Adipose tissue (tissue), 3 donors: ENCODE results near the gene FSCN2. TPM values are rescaled to one million over a fixed set of nuclear protein-coding genes. Genes with fewer than 3 reads are reported as not detected.
"Not testable (repeated sequence)": the region's sequence is repeated elsewhere in the genome, so short reads cannot be mapped to it uniquely, and the experiment has no call there.

ENCODE experiments used
- H3K27ac ChIP-seq: one replicate; pipeline ENCODE4 v1.5.1; 2013; ENCODE audit warnings: low read depth, low read length
- WGBS, 3 donors: extraction: QIAGEN DNeasy Blood & Tissue Kit; methylation state at CpG; one replicate each; pipeline ENCODE4 v1.1.7; 2013; 5-methylcytosine and 5-hydroxymethylcytosine counted together
- polyA plus RNA-seq, 3 donors: library from polyadenylated mRNA; stranded (reverse); fragments of 200-250 nt; gene quantifications; one replicate each; pipeline ENCODE4 v1.2.3, GENCODE V29; 2013
- donor health status: healthy with polysubstance abuse.
- donor health status: Bipolar disorder and iron deficiency.
- donor health status: healthy.

The FSCN2 gene
- polyA plus RNA-seq, 3 donors = 0.21 to 4.9 (median 1.0) TPM

DNA sequence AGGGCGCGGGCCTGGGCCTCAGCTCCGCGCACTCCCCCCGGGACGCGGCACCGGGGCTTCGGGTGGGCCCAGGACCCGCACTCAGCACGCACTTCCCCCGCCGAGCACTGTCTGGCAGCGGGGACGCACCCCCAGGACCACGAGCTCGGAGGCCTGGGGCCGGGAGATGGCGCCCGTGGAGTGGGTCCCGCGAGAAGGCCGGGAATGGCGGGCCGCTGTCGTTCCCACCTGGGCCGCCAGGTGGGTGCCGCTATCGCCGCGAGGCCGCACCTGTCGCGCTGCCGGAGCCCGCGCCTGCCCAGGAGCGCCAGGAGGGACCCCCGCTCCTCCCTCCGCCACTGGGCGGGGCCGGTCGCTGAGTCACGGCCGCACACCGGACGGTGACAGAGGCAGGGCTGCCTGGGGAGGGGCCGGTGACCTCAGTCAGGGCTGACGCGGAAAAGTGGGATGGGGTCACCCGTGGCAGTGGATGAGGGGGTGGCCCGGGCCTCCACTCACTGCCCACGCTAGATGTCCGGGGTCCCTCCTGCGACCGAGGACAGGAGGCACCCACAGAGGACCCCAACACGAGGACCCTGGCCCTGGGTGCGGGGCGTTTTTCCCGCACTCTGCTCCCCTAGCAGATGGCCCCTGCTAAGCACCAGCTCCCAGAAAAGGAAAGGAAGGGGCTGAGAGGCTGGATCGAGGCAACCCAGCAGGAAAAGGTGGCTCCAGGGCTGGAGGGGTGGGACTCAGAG lies 8.7 kb upstream of the FSCN2 start:
- H3K27ac ChIP-seq = no peak overlapping the region
- WGBS, 3 donors = 5 to 9% (median 8%) methylated on average over 46 to 61 of the region's 61 CpGs

DNA sequence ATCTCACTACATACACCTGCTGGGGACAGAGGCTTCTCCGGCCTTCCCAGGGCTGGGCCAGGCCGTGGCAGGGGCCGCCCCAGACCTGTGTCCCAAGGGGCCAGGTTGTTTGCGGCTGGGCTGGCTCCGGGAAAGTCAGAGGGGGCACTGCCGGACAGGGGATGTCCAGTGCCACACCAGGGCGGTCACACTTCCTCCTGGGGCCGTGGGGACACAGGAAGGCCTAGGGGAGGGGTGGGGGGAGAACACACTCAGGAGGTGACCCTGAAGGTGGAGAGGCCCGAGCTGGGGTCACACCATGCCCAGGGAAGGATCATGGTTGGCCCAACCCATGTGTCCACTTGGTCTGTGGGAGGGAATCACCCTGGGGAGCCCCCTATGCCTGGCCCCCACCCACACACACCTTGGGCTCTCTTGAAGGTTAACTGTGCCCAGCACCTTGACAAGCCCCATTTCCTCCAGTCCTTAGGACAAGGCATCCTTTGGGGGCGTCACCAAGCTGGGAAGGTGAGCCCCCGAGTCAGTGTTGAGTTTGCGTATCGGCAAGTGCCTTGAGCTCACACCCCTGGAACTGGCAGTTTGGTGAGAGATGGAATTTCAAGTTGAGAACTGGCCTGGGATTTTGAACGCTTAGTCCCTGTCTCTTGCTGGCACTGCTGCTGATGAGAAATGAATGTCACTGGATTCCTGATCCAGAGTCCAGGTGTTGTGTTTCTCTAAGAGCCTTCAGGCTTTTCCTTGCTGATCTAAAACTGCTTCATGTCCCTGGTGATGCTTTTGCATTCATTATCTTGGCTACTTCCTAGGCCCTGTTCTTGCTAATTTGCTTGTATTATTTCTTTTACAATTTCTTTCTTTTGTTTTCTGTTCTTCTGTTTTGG lies 7.9 kb upstream of the FSCN2 start:
- 66 to 80% (median 71%) methylated on average over 13 to 14 of the region's 14 CpGs for WGBS, 3 donors
- H3K27ac ChIP-seq = no peak overlapping the region

DNA sequence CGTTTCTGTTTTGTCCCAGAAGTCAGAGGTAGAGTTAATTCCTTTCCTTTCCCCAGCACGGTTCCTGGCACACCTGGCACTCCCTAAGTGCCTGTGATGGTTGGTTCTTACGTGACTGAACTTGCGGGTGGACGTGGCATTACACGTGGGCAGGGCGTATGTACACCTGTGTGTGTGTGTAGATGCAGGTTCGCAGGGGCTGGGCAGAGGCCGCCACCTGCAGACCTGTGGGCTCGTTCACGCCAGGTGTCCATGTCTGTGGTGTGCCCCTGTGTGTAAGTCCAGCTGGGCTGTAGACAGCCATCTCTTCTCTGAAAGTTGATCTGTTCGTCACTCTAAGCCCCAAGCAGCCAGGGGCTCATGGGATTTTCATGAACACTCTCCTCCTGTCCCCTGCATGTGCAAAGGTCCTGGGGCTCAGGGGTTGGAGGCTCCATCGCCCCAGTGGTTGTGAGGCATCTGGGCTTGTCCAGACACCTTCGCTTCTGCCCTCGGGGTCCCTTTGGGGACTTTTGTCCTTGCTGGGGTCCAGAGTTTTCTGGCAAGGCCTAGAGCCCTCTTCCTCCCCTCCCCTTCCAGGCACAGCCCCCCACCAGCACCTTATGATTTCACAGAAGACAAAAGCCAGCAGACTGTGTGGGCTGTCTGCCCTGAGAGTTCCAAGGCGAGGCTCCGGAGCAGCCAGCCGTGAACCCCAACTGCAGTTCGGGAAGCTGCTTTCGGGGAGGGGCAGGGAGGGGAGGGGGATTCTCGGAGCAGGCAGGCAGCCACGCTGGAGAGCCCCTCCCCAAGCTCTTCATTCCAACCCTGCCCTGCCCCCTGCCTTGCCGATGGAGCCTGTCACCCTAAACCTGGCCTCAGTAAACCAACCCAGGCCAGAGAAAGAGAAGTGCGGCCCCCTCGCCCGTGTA lies 5.4 kb upstream of the FSCN2 start:
- 70 to 81% (median 70%) methylated on average over 26 of the region's 26 CpGs for WGBS, 3 donors
- H3K27ac ChIP-seq = no peak overlapping the region

DNA sequence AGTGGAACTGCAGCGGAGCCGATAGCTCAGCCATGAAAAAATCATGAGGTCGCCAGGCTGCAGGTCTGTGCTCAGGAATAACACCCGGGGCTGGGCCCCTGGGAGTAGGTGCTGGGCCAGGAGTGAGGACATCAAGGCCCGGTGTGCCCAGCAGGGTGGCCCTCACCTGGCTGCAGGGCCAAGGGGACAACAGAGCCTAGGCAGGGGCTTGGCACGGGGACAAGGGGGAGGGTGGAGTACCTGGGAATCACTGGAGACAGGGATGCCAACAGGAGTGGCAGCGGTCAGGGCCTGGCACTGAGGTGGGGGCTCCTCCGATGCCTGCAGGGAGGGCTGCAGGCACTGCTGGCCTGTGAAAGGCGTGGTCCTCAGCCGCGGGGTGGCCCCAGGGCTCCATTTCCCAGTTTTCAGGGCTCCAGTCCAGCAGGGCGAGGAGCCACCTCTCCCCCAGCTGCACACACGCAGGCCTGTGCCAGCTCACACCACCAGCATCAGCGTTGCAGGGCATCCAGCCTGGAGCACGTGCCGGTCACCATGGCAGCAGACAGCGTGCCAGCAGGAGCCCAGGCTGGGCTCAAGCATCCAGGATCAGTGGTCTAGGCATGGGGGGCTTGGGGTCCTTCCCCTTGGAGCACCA lies 4.7 kb upstream of the FSCN2 start:
- WGBS, 3 donors = 31 to 57% (median 40%) methylated on average over 16 to 17 of the region's 17 CpGs
- no peak overlapping the region for H3K27ac ChIP-seq

DNA sequence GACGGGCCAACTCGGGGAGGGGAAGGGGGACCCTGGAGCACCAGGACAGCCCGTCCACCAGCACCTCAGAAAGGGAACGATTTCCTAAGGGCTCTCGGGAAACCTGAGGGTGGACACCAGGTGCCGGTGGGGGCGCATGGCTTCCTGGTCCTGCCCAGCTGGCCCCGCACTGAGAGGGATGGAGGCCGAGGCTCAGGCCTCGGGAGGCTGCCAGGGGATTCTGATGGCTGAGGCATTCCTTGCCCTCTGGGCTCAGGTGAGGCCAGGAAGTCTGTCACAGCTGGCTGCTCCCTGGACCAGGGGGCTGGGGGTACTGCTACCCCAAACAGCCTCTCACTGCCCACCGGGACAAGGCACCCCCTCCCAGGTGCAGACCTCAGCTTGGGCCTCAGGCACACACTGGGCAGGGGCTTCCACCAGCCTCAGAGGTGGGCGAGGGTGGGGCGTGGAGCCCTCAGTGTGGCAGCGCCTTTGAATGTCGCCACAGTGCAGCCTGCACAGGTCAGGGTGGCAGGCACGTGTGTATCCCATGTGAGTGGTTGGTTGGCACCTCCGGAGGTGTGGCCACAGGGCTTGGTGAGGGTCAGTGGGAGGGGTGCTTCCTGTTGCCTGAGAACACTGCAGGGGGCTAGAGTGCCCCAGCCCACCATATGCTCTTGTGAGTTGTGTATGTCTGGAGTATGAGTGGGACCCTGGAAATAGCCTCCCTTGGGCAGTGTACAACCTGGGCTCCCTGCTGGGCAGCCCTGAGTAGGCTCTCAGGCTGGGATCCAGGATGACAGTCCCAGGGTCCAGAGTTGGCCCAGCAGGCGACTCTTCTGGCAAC lies 3.9 kb upstream of the FSCN2 start:
- 75 to 89% (median 76%) methylated on average over 18 of the region's 18 CpGs for WGBS, 3 donors
- H3K27ac ChIP-seq = no peak overlapping the region

DNA sequence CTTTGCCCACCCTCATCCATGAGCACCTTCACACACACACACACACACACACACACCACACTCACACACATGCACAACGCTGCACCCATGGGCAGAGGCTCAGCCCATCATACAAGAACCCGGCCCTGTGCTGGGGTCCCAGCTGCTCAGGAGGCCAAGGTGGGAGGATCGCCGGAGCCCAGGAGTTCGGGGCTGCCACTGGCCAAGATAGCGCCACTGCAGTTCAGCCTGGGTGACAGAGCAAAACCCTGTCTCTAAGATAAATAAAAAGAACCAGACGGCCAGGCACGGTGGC lies 3.4 kb upstream of the FSCN2 start:
- no peak overlapping the region for H3K27ac ChIP-seq
- 86 to 87% (median 86%) methylated on average over 8 of the region's 8 CpGs for WGBS, 3 donors

DNA sequence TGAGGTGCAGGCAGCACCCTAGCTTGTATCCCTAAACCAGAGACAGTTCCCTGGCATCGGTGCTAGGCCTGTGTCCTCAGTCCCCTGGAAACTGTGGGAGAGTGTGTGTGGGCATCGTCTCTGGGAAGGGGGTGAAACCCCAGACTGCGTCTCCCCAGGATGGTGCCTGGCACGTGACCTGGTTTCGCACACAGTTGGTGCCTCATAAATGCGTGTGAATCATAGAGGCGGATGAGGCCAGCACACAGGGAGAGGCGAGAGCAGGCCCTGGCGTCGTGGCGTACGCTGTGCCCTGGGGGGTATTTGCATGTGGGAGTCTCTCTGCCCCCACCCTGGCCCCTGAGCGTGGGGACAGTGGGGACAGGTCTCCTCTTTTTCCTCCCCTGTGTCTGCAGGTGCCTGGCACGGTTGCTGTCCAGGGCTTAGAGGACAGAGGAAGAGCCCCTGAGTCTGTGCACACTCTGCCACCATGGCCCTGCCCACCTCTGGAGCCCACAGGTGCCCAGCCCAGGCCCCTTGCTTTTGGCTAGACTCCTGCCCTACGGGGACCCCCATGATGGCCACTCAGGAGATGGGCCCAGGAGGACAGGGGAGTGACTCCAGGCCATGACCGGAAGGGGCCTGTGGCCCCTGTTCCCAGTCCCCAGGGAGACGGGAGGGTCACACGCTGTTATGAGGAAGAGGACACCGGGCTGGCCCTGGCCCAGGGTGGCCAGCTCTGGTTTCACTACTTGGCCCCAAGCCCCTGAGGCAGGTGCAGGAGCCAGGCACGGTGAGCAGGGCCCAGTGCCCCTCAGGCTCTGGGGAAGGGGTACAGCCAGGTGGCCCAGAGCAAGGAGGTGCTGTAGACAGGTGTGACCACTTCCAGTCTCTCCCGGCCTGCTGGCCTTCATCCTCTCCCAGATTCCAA lies 1.3 kb upstream of the FSCN2 start:
- WGBS, 3 donors = 85 to 87% (median 86%) methylated on average over 21 of the region's 21 CpGs
- H3K27ac ChIP-seq = no peak overlapping the region

DNA sequence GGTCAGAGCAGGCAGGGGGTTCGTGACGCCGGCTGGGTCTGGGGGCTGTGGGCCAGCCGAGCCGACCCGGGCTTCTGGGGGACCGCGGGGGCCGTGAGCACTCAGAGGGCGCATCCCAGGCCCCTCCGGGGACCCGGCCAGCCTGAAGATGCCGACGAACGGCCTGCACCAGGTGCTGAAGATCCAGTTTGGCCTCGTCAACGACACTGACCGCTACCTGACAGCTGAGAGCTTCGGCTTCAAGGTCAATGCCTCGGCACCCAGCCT lies 140 bp downstream of the FSCN2 start:
- WGBS, 3 donors = 46 to 64% (median 53%) methylated on average over 13 to 20 of the region's 20 CpGs
- H3K27ac ChIP-seq = no peak overlapping the region

DNA sequence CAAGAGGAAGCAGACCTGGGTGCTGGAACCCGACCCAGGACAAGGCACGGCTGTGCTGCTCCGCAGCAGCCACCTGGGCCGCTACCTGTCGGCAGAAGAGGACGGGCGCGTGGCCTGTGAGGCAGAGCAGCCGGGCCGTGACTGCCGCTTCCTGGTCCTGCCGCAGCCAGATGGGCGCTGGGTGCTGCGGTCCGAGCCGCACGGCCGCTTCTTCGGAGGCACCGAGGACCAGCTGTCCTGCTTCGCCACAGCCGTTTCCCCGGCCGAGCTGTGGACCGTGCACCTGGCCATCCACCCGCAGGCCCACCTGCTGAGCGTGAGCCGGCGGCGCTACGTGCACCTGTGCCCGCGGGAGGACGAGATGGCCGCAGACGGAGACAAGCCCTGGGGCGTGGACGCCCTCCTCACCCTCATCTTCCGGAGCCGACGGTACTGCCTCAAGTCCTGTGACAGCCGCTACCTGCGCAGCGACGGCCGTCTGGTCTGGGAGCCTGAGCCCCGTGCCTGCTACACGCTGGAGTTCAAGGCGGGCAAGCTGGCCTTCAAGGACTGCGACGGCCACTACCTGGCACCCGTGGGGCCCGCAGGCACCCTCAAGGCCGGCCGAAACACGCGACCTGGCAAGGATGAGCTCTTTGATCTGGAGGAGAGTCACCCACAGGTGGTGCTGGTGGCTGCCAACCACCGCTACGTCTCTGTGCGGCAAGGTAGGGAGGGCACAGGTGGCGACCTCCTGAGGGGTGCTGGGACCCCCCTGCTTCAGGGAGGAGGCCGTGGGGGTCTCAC lies 667 bp downstream of the FSCN2 start:
- WGBS, 3 donors = 75 to 87% (median 87%) methylated on average over 57 to 62 of the region's 62 CpGs
- no peak overlapping the region for H3K27ac ChIP-seq

DNA sequence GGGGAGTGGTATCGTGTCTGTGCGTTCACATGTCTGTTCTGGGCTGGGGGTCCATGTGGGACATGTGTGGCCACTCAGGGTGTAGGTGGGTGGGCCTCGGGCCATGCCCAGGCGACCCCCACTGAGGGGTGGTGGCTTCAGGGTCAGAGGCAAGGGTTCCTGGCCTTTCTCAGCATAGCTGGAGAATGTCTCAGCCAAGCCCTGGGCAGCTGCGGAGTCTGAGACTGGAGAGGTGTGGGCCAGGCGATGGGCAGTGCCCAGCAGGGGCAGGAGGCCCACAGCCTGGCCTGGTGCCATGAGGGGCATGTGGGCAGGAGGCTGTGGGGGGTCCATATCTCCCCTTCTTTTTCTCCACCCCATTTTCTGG lies 1.2 kb downstream of the FSCN2 start:
- H3K27ac ChIP-seq = no peak overlapping the region
- WGBS, 3 donors = 86 to 89% (median 88%) methylated on average over 5 to 6 of the region's 6 CpGs

DNA sequence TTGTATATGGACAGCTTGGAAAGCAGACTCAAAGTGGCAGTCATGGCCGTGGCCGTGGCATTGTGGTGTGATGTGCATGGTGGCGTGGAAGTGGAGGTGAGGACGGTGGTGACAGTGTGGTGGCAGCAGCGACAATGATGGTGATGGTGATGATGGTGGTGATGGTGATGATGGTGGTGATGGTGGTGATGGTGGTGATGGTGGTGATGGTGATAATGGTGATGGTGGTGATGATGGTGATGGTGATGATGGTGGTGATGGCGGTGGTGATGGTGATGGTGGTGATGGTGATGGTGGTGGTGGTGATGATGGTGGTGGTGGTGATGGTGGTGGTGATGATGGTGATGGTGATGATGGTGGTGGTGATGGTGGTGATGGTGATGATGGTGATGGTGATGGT lies 2.8 kb downstream of the FSCN2 start:
- not testable (repeated sequence) for H3K27ac ChIP-seq
- WGBS, 3 donors = 81 to 90% (median 83%) methylated on average over 6 of the region's 6 CpGs

DNA sequence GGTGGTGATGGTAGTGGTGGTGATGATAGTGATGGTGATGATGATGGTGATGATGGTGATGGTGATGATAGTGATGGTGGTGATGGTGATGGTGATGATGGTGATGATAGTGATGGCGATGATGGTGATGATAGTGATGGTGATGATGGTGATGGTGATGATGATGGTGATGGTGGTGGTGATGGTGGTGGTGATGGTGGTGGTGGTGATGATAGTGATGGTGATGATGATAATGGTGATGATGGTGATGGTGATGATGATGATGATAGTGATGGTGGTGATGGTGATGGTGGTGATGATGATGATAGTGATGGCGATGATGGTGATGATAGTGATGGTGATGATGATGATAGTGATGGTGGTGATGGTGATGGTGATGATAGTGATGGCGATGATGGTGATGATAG lies 3.8 kb downstream of the FSCN2 start:
- WGBS, 3 donors = 95 to 98% (median 98%) methylated on average over 3 of the region's 3 CpGs
- not testable (repeated sequence) for H3K27ac ChIP-seq

DNA sequence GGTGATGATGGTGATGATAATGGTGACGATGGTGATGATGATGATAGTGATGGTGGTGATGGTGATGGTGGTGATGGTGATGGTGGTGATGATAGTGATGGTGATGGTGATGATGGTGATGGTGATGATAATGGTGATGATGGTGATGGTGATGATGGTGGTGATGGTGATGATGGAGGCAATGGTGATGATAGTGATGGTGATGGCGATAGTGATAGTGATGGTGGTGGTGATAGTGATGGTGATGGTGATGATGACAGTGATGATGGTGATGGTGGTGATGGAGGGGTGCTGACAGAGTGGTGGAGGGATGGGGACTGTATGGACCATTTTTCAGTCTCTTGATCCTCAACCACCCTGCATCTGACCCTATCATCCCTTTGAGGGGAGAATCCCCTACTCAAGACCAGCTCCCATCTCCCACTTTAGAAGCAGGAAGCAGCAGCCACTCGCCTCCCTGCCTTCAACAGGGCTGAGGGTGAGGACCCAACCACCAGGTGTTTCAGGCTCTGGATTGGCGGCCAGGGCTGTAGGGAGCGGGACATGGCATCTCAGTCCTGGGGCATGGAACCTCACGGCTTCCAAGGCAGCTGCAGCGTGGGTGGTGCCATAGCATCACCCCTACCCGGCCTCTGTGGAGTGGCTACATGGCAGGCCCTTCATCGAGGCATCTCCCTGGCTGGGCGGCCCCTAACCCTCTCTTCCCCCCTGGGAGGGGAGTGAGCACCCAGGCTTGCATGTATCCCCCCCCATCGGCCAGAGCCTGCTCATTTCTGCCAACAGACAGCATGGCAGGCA lies 4.5 kb downstream of the FSCN2 start:
- 90 to 93% (median 91%) methylated on average over 11 of the region's 11 CpGs for WGBS, 3 donors
- H3K27ac ChIP-seq = no peak overlapping the region

DNA sequence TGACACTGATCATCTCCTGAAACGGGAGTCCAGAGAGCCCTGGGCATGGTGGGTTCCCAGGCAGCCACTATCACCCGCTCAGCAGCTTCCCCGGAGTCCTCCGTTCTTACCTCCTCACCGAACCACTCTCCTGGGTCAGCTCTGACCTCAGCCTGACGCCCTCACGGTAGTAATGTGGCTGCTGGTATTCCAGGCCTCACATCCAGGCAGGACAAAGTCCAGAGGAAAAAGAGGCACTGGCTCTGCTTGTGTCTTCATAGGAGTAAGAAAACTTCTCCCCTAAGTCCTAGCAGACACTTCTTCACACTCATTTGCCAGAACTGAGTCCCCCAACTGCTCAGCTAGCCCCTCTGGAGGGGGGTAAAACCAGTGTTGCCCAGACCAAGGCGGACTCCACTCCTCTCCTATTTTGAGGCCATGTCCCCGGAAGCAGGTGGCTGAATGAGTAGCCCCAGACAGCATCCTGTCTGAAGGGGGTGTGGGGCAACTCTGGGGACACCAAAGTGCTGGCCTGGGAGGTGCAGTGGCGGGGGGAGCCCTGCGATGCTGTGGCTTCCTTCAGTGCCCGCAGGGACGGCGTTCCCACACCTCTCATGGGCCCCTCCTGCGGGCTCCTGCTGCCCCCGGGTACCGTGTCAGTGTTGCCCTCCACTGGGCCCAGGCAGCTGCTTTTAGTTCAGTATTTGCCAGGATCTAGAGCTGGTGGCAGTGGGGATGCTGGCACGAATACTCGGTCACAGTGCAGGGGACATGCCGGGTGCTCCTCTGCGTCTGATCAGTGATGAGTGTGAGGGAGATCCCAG lies 5.4 kb downstream of the FSCN2 start:
- 61 to 66% (median 64%) methylated on average over 21 of the region's 21 CpGs for WGBS, 3 donors
- no peak overlapping the region for H3K27ac ChIP-seq
